Type B pancreatic cell (in vitro differentiated cells): Measurements from ENCODE around the gene MYO1F. TPM values are rescaled to one million over a fixed set of nuclear protein-coding genes. Genes with fewer than 3 reads are reported as not detected.

Source experiments
- DNase-seq: peaks from one replicate; pipeline ENCODE4 v3.0.0; 2021; ENCODE audit warnings: mixed read lengths; ENCODE audit not compliant: unreplicated experiment; ENCODE audit errors: extremely low spot score
- H3K27ac Mint-ChIP-seq: 2 replicates; pipeline ENCODE4 v1.8.0; 2021; ENCODE audit warnings: mild to moderate bottlenecking, mixed read lengths
- H3K27me3 Mint-ChIP-seq: 2 replicates; pipeline ENCODE4 v1.8.0; 2021; ENCODE audit warnings: mixed read lengths
- H3K36me3 Mint-ChIP-seq: 2 replicates; pipeline ENCODE4 v1.8.0; 2021; ENCODE audit warnings: mixed read lengths
- H3K4me1 Mint-ChIP-seq: one replicate; pipeline ENCODE4 v1.8.0; 2021; ENCODE audit warnings: mixed read lengths; ENCODE audit not compliant: unreplicated experiment
- H3K4me3 Mint-ChIP-seq: 2 replicates; pipeline ENCODE4 v1.8.0; 2021; ENCODE audit warnings: mild to moderate bottlenecking, mixed read lengths
- H3K9me3 Mint-ChIP-seq: 2 replicates; pipeline ENCODE4 v1.8.0; 2021; ENCODE audit warnings: mixed read lengths
- total RNA-seq: library from RNA; stranded (reverse); gene quantifications from 2 replicates; pipeline ENCODE4 v1.2.1, GENCODE V29; 2021; ENCODE audit warnings: low replicate concordance
- TF ChIP-seq, protein P1 (sequence below): fragments of 200-600 bp; sonication (generic); conservative IDR thresholded peaks from 2 replicates; pipeline ENCODE4 v1.5.0; 2021; ENCODE audit warnings: antibody characterized with exemption, mild to moderate bottlenecking

MYO1F gene
- total RNA-seq, 1 donor from 2014 or later = 0.14 TPM

GRCh38 chr19:8504919-8505318 is 72.3 kb downstream of the MYO1F start:
- Mint-ChIP-seq H3K27ac (peak overlapping the region; percentile 36), H3K36me3 (no peaks in the 10 kb centered on the region), H3K9me3 (no peaks in the 10 kb centered on the region), H3K4me3 (peak overlapping the region; percentile 82), H3K27me3 (no peaks in the 10 kb centered on the region), H3K4me1 (peaks cover 12% of the 10 kb centered on the region)
- TF ChIP-seq, protein P1, sequence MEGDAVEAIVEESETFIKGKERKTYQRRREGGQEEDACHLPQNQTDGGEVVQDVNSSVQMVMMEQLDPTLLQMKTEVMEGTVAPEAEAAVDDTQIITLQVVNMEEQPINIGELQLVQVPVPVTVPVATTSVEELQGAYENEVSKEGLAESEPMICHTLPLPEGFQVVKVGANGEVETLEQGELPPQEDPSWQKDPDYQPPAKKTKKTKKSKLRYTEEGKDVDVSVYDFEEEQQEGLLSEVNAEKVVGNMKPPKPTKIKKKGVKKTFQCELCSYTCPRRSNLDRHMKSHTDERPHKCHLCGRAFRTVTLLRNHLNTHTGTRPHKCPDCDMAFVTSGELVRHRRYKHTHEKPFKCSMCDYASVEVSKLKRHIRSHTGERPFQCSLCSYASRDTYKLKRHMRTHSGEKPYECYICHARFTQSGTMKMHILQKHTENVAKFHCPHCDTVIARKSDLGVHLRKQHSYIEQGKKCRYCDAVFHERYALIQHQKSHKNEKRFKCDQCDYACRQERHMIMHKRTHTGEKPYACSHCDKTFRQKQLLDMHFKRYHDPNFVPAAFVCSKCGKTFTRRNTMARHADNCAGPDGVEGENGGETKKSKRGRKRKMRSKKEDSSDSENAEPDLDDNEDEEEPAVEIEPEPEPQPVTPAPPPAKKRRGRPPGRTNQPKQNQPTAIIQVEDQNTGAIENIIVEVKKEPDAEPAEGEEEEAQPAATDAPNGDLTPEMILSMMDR = no peak
- no peak for DNase-seq

DNA sequence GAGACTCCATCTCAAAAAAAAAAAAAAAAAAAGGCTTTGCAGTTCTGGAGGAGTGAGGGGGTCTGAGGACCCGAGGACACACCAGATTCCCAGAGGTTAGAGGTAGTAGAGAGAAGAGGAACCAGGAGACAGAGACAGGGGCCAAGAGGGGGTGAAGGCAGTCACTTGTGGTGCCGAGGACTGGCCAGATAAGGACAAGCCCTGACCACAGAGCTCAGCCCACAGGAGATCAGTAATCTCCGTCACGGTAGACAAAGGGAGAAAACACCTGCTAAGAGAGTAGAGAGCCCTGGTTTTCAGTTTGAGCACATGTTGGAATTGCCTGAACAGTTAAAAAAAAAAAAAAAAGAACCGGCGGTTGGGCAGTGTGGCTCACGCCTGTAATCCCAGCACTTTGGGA is 73.1 kb downstream of the MYO1F start:
- no peak overlapping the region for H3K27ac Mint-ChIP-seq
- TF ChIP-seq, protein P1 = no peak

GRCh38 chr19:8503510-8503909 is 73.7 kb downstream of the MYO1F start:
- Mint-ChIP-seq H3K4me1 (peaks cover 12% of the 10 kb centered on the region), H3K4me3 (no peak overlapping the region), H3K9me3 (no peaks in the 10 kb centered on the region), H3K27me3 (no peaks in the 10 kb centered on the region), H3K27ac (no peak overlapping the region), H3K36me3 (no peaks in the 10 kb centered on the region)
- TF ChIP-seq, protein P1 = no peak
- DNase-seq = no peak

More for the DNA sequence above, 73.1 kb downstream of the MYO1F start:
- no peaks in the 10 kb centered on the region for H3K36me3 Mint-ChIP-seq
- no peaks in the 10 kb centered on the region for H3K27me3 Mint-ChIP-seq
- peak overlapping the region; percentile 75 for H3K4me3 Mint-ChIP-seq
- H3K9me3 Mint-ChIP-seq = no peaks in the 10 kb centered on the region
- peaks cover 12% of the 10 kb centered on the region for H3K4me1 Mint-ChIP-seq
- no peak for DNase-seq

DNA sequence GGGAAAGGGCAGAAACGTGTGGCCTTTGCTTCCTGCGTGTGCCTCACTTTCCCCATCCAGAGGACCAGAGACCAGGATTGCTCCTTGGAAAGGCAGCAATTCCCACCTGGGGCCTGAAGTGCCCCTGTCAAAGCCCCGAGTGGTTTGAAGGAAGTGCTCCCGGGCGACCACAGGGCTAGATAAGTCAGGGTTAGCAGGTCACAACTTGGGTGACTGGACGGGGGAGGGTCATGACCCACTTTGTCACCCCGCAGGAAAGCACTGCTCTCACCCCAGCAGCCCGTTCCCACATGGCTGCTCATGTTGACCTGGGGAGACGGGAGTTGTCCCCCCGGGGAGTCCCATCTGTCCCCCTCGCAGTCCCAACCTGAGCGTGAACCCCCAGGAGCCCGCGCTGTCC is 75.3 kb downstream of the MYO1F start:
- H3K4me1 Mint-ChIP-seq = peaks cover 12% of the 10 kb centered on the region
- no peak overlapping the region for H3K4me3 Mint-ChIP-seq
- H3K9me3 Mint-ChIP-seq = no peaks in the 10 kb centered on the region
- no peak overlapping the region for H3K27ac Mint-ChIP-seq
- H3K36me3 Mint-ChIP-seq = no peaks in the 10 kb centered on the region
- DNase-seq = no peak
- no peaks in the 10 kb centered on the region for H3K27me3 Mint-ChIP-seq
- TF ChIP-seq, protein P1 = no peak

DNA sequence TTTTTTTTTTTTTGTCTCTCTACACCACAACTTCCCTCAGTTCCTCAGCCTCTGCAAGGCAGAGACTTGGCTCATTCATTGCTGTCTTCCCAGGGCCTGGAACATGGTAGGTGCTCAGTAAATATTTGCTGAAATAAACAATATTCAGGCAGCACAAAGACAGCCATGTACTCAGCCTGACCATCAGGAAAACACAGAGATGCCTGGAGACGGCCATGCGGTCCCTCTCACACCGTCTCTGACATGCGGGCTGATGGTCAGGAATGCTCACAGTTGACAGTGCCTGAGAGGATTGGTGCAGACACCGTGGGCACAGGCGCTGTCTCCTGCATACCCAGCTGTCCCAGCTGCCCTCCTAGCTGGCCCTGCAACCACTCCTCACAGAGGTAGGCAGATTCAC is 75.7 kb downstream of the MYO1F start:
- H3K4me1 Mint-ChIP-seq = peaks cover 11% of the 10 kb centered on the region
- TF ChIP-seq, protein P1 = no peak
- H3K27ac Mint-ChIP-seq = no peak overlapping the region
- no peaks in the 10 kb centered on the region for H3K36me3 Mint-ChIP-seq
- H3K4me3 Mint-ChIP-seq = no peak overlapping the region
- no peaks in the 10 kb centered on the region for H3K27me3 Mint-ChIP-seq
- no peaks in the 10 kb centered on the region for H3K9me3 Mint-ChIP-seq
- DNase-seq = no peak

DNA sequence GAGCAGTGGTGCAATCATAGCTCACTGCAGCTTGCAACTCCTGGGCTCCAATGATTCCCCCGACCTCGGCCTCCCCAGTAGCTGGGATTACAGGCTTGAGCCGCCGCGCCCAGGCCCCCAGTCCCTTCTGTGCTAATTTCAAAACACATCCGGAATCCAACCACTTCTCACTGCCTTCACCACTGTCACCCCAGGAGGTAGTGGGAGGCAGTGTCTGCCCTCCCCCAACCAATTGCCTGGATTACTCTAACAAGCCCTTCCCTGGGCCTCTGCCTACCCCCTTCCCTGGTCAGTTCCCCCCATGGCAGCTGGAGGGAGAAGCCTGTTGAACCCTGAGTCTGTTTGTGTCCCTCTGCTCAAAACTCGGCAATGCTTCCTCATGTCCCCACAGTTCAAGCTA is 77.1 kb downstream of the MYO1F start:
- TF ChIP-seq, protein P1 = no peak
- peaks cover 8% of the 10 kb centered on the region for H3K4me1 Mint-ChIP-seq
- no peaks in the 10 kb centered on the region for H3K36me3 Mint-ChIP-seq
- peak overlapping the region; percentile 38 for H3K27ac Mint-ChIP-seq
- peak overlapping the region; percentile 40 for H3K4me3 Mint-ChIP-seq
- H3K9me3 Mint-ChIP-seq = no peaks in the 10 kb centered on the region
- H3K27me3 Mint-ChIP-seq = no peaks in the 10 kb centered on the region
- no peak for DNase-seq
